Body of pancreas (tissue), 4 donors: ENCODE data around the gene TPPP.

Experiments used
- POLR2A ChIP-seq, 3 donors: fragments of 450-650 bp; IDR thresholded peaks; one replicate each; pipeline ENCODE4 v1.6.1; 2016; ENCODE audit warnings: antibody characterized with exemption in 3 of 3, mild to moderate bottlenecking in 2 of 3
- TF ChIP-seq, protein P1 (sequence below), 7 experiments: fragments of 450-650 bp in 4 of 7; fragments of 200-600 bp in 3 of 7; sonication (generic) in 3 of 7; IDR thresholded peaks; one replicate each; pipeline ENCODE4 v1.5.1; 2016 to 2019; ENCODE audit warnings: antibody characterized with exemption in 7 of 7

DNA sequence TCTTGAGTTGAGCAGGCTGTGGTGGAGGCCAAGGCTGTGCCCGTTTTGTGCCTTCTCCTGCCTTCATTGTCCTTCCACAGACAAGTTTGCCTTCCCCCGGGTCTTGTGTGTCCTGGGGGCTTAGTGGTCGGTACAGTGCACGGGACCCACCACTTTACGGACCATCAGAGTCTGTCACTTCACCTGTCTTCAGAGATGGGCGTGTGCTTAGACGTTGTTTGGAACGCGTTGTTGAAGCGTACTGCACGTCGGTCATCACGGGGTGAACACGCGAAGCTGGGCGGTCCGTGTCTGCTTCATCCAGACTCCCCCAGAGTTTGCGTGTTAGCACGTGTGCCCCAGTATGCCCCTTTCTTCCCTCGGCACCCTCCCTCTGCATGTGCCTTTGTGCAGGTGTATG lies 56.2 kb downstream of the TPPP start:
- TF ChIP-seq, protein P1, sequence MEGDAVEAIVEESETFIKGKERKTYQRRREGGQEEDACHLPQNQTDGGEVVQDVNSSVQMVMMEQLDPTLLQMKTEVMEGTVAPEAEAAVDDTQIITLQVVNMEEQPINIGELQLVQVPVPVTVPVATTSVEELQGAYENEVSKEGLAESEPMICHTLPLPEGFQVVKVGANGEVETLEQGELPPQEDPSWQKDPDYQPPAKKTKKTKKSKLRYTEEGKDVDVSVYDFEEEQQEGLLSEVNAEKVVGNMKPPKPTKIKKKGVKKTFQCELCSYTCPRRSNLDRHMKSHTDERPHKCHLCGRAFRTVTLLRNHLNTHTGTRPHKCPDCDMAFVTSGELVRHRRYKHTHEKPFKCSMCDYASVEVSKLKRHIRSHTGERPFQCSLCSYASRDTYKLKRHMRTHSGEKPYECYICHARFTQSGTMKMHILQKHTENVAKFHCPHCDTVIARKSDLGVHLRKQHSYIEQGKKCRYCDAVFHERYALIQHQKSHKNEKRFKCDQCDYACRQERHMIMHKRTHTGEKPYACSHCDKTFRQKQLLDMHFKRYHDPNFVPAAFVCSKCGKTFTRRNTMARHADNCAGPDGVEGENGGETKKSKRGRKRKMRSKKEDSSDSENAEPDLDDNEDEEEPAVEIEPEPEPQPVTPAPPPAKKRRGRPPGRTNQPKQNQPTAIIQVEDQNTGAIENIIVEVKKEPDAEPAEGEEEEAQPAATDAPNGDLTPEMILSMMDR (IDR thresholded peaks at IDR 0.05) = no peak
- TF ChIP-seq POLR2A (IDR thresholded peaks at IDR 0.05) = no peak
